Measurements from ENCODE around the gene COBLL1. TPM values are rescaled to one million over a fixed set of nuclear protein-coding genes. Genes with fewer than 3 reads are reported as not detected.
A peak's percentile ranks its signal among the peaks of the same experiment; 100 is the strongest.

COBLL1 gene
- total and polyA plus RNA-seq, 4 donors = 12.6 to 31.3 (median 20.6) TPM

- Histone ChIP-seq H3K27me3 (ENCODE audit: control insufficient read depth, insufficient read depth, low read length) (no peaks in the 10 kb centered on the region), H3K36me3 (ENCODE audit: control insufficient read depth, insufficient read depth, low read length) (no peaks in the 10 kb centered on the region), H3K9me3 (ENCODE audit: control insufficient read depth, insufficient read depth, low read length) (no peaks in the 10 kb centered on the region), H3K4me1 (ENCODE audit: control insufficient read depth, insufficient read depth, low read length) (no peaks in the 10 kb centered on the region), H3K27ac (ENCODE audit: low read depth, low read length) (no peak overlapping the region), H3K4me3 (ENCODE audit: low read depth, low read length) (no peak overlapping the region)
- no peak for DNase-seq (ENCODE audit: low read depth in 4 of 6, low spot score in 6 of 6)
- 77% methylated on average over 5 of the region's 7 CpGs for WGBS (ENCODE audit: insufficient coverage)
These were observed 62.1 kb downstream of the COBLL1 start for GRCh38 chr2:164779383-164780057.

- whole genome bisulfite sequencing (ENCODE audit: insufficient coverage) = 96% methylated on average over 2 of the region's 3 CpGs
- no peak for DNase-seq (ENCODE audit: low read depth in 4 of 6, low spot score in 6 of 6)
- no peaks in the 10 kb centered on the region for H3K4me1 ChIP-seq (ENCODE audit: control insufficient read depth, insufficient read depth, low read length)
- H3K27ac ChIP-seq (ENCODE audit: low read depth, low read length) = no peak overlapping the region
- no peaks in the 10 kb centered on the region for H3K36me3 ChIP-seq (ENCODE audit: control insufficient read depth, insufficient read depth, low read length)
- H3K27me3 ChIP-seq (ENCODE audit: control insufficient read depth, insufficient read depth, low read length) = no peaks in the 10 kb centered on the region
- no peak overlapping the region for H3K4me3 ChIP-seq (ENCODE audit: low read depth, low read length)
- H3K9me3 ChIP-seq (ENCODE audit: control insufficient read depth, insufficient read depth, low read length) = no peaks in the 10 kb centered on the region
These were observed 62.9 kb downstream of the COBLL1 start for GRCh38 chr2:164778723-164779122.

- WGBS (ENCODE audit: insufficient coverage) = 89% methylated on average over 1 of the region's 1 CpG
These were observed 63.7 kb downstream of the COBLL1 start for GRCh38 chr2:164777847-164778461.

GRCh38 chr2:164773635-164774034 is 68.0 kb downstream of the COBLL1 start:
- no peak for DNase-seq (ENCODE audit: low read depth in 4 of 6, low spot score in 6 of 6)
- Histone ChIP-seq H3K27me3 (ENCODE audit: control insufficient read depth, insufficient read depth, low read length) (no peaks in the 10 kb centered on the region), H3K36me3 (ENCODE audit: control insufficient read depth, insufficient read depth, low read length) (no peaks in the 10 kb centered on the region), H3K4me1 (ENCODE audit: control insufficient read depth, insufficient read depth, low read length) (no peaks in the 10 kb centered on the region), H3K4me3 (ENCODE audit: low read depth, low read length) (no peak overlapping the region), H3K9me3 (ENCODE audit: control insufficient read depth, insufficient read depth, low read length) (no peaks in the 10 kb centered on the region), H3K27ac (ENCODE audit: low read depth, low read length) (no peak overlapping the region)
- no CpG with 5 or more reads among the region's 3 CpGs for WGBS (ENCODE audit: insufficient coverage)

More at GRCh38 chr2:164777847-164778461, 63.7 kb downstream of the COBLL1 start:
- no peak for DNase-seq (ENCODE audit: low read depth in 4 of 6, low spot score in 6 of 6)
- no peaks in the 10 kb centered on the region for H3K27me3 ChIP-seq (ENCODE audit: control insufficient read depth, insufficient read depth, low read length)
- H3K4me1 ChIP-seq (ENCODE audit: control insufficient read depth, insufficient read depth, low read length) = no peaks in the 10 kb centered on the region
- H3K4me3 ChIP-seq (ENCODE audit: low read depth, low read length) = no peak overlapping the region
- H3K9me3 ChIP-seq (ENCODE audit: control insufficient read depth, insufficient read depth, low read length) = no peaks in the 10 kb centered on the region
- no peak overlapping the region for H3K27ac ChIP-seq (ENCODE audit: low read depth, low read length)
- no peaks in the 10 kb centered on the region for H3K36me3 ChIP-seq (ENCODE audit: control insufficient read depth, insufficient read depth, low read length)

GRCh38 chr2:164773091-164773490 is 68.5 kb downstream of the COBLL1 start:
- Histone ChIP-seq H3K27ac (ENCODE audit: low read depth, low read length) (no peak overlapping the region), H3K36me3 (ENCODE audit: control insufficient read depth, insufficient read depth, low read length) (no peaks in the 10 kb centered on the region), H3K9me3 (ENCODE audit: control insufficient read depth, insufficient read depth, low read length) (no peaks in the 10 kb centered on the region), H3K4me1 (ENCODE audit: control insufficient read depth, insufficient read depth, low read length) (no peaks in the 10 kb centered on the region), H3K27me3 (ENCODE audit: control insufficient read depth, insufficient read depth, low read length) (no peaks in the 10 kb centered on the region), H3K4me3 (ENCODE audit: low read depth, low read length) (no peak overlapping the region)
- no CpG with 5 or more reads among the region's 3 CpGs for WGBS (ENCODE audit: insufficient coverage)
- DNase-seq (ENCODE audit: low read depth in 4 of 6, low spot score in 6 of 6) = no peak

GRCh38 chr2:164771897-164772296 is 69.7 kb downstream of the COBLL1 start:
- no peaks in the 10 kb centered on the region for H3K9me3 ChIP-seq (ENCODE audit: control insufficient read depth, insufficient read depth, low read length)
- no peak overlapping the region for H3K4me3 ChIP-seq (ENCODE audit: low read depth, low read length)
- no peaks in the 10 kb centered on the region for H3K27me3 ChIP-seq (ENCODE audit: control insufficient read depth, insufficient read depth, low read length)
- no CpG with 5 or more reads among the region's 2 CpGs for WGBS (ENCODE audit: insufficient coverage)
- no peaks in the 10 kb centered on the region for H3K4me1 ChIP-seq (ENCODE audit: control insufficient read depth, insufficient read depth, low read length)
- DNase-seq (ENCODE audit: low read depth in 4 of 6, low spot score in 6 of 6) = no peak
- no peaks in the 10 kb centered on the region for H3K36me3 ChIP-seq (ENCODE audit: control insufficient read depth, insufficient read depth, low read length)
- no peak overlapping the region for H3K27ac ChIP-seq (ENCODE audit: low read depth, low read length)

GRCh38 chr2:164770421-164770916 is 71.2 kb downstream of the COBLL1 start:
- peak overlapping the region; percentile 21 for H3K27ac ChIP-seq (ENCODE audit: low read depth, low read length)
- H3K9me3 ChIP-seq (ENCODE audit: control insufficient read depth, insufficient read depth, low read length) = no peaks in the 10 kb centered on the region
- H3K4me3 ChIP-seq (ENCODE audit: low read depth, low read length) = no peak overlapping the region
- DNase-seq (ENCODE audit: low read depth in 4 of 6, low spot score in 6 of 6) = no peak
- WGBS (ENCODE audit: insufficient coverage) = no CpG with 5 or more reads among the region's 4 CpGs
- H3K36me3 ChIP-seq (ENCODE audit: control insufficient read depth, insufficient read depth, low read length) = no peaks in the 10 kb centered on the region
- no peaks in the 10 kb centered on the region for H3K4me1 ChIP-seq (ENCODE audit: control insufficient read depth, insufficient read depth, low read length)
- no peaks in the 10 kb centered on the region for H3K27me3 ChIP-seq (ENCODE audit: control insufficient read depth, insufficient read depth, low read length)

- Histone ChIP-seq H3K27ac (ENCODE audit: low read depth, low read length) (no peak overlapping the region), H3K4me1 (ENCODE audit: control insufficient read depth, insufficient read depth, low read length) (no peaks in the 10 kb centered on the region), H3K4me3 (ENCODE audit: low read depth, low read length) (no peak overlapping the region), H3K36me3 (ENCODE audit: control insufficient read depth, insufficient read depth, low read length) (no peaks in the 10 kb centered on the region), H3K27me3 (ENCODE audit: control insufficient read depth, insufficient read depth, low read length) (no peaks in the 10 kb centered on the region), H3K9me3 (ENCODE audit: control insufficient read depth, insufficient read depth, low read length) (no peaks in the 10 kb centered on the region)
- WGBS (ENCODE audit: insufficient coverage) = no CpG with 5 or more reads among the region's 3 CpGs
- no peak for DNase-seq (ENCODE audit: low read depth in 4 of 6, low spot score in 6 of 6)
These were observed 74.7 kb downstream of the COBLL1 start for GRCh38 chr2:164766954-164767320.

GRCh38 chr2:164766216-164766953 is 75.2 kb downstream of the COBLL1 start:
- 96% methylated on average over 3 of the region's 4 CpGs for WGBS (ENCODE audit: insufficient coverage)
- H3K4me1 ChIP-seq (ENCODE audit: control insufficient read depth, insufficient read depth, low read length) = no peaks in the 10 kb centered on the region

More at GRCh38 chr2:164766216-164766953, 75.2 kb downstream of the COBLL1 start:
- H3K36me3 ChIP-seq (ENCODE audit: control insufficient read depth, insufficient read depth, low read length) = no peaks in the 10 kb centered on the region
- H3K27ac ChIP-seq (ENCODE audit: low read depth, low read length) = no peak overlapping the region
- no peak for DNase-seq (ENCODE audit: low read depth in 4 of 6, low spot score in 6 of 6)
- no peaks in the 10 kb centered on the region for H3K9me3 ChIP-seq (ENCODE audit: control insufficient read depth, insufficient read depth, low read length)
- no peak overlapping the region for H3K4me3 ChIP-seq (ENCODE audit: low read depth, low read length)
- H3K27me3 ChIP-seq (ENCODE audit: control insufficient read depth, insufficient read depth, low read length) = no peaks in the 10 kb centered on the region

All from spinal cord (tissue), 10 donors.